ENCODE data around the gene OR51D1. TPM values are rescaled to one million over a fixed set of nuclear protein-coding genes. Genes with fewer than 3 reads are reported as not detected.

OR51D1 gene, protein sequence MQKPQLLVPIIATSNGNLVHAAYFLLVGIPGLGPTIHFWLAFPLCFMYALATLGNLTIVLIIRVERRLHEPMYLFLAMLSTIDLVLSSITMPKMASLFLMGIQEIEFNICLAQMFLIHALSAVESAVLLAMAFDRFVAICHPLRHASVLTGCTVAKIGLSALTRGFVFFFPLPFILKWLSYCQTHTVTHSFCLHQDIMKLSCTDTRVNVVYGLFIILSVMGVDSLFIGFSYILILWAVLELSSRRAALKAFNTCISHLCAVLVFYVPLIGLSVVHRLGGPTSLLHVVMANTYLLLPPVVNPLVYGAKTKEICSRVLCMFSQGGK
- total RNA-seq (2012; rRNA removed): not detected in 2 replicates

DNA sequence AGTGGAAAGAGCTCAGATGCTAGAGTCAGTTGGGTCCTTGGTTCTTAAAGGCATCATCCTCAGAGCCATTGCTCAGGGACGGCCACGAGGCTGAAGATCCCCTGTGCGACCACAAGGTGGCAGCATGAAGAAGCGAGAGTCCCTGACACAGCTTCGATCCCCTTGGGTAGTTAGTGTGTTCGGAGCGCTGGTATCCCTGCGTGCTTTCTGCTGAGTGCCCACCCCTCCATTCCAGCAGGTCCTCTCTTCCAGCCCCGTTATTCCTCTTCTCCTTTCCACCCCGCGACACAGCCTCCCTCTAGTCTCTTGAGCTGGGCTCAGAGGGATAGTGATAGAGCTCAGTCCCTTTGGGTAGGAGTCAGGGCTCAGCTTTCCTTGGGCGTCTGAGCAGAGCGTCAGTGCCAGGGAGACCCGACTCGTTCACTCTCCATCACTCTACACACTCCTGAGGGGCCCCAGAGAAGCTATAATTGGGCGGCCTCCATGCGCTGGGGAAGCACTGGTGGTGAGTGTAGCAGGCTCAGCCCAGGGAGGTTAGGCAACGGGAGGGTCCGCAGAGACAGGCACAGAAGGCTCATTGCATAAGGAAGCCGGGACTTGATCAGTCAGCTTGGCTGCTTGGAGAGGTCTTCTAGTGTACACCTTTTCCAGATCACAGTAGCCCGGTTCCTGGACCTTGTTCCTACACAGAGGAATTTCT lies at the start of gene OR51D1:
Gene OR51D1 (plus strand): TSS at position 516 of the 700 bp plus-strand sequence. CDS start 2,314 bp downstream, outside the sequence.
- Histone ChIP-seq H3K36me3 (ENCODE audit: insufficient read depth, low read length) (no peaks in the 10 kb centered on the region), H3K9me3 (replicated peaks; ENCODE audit: low read length) (no peaks in the 10 kb centered on the region), H3K4me1 (ENCODE audit: control insufficient read depth, insufficient read depth, low read length) (peaks cover 2% of the 10 kb centered on the region), H3K4me2 (ENCODE audit: low read length) (peak within 1 kb of the TSS; percentile 74), H3K27me3 (ENCODE audit: control insufficient read depth, insufficient read depth, low read length) (peaks cover 26% of the 10 kb centered on the region), H3K9ac (ENCODE audit: low read depth, low read length) (no peak within 1 kb of the TSS), H3K4me3 (ENCODE audit: low read length) (no peak within 1 kb of the TSS)

DNA sequence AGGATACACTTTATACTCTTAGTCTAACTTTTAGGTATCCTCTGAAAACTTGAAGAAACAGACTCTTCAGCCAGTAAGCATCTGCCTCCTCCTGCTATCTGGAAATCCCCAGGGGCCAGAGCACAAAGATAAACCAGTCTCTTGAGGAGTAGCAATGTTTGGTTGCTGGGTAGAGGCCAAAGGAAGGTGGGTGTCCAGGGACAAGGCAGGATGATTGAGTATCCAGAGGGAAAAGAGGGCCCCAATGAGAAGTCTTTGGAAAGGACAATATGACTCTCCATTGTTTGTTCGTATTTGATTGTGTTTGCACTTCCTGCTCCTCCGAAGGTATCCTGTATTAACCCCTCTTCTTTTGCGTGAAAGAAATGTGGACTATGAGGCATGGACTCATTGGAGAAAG lies 48.3 kb upstream of the OR51D1 start:
- Histone ChIP-seq H3K9ac (ENCODE audit: low read depth, low read length) (no peak overlapping the region), H3K27me3 (ENCODE audit: control insufficient read depth, insufficient read depth, low read length) (peaks cover 7% of the 10 kb centered on the region), H3K4me3 (ENCODE audit: low read length) (no peak overlapping the region), H3K36me3 (ENCODE audit: insufficient read depth, low read length) (no peaks in the 10 kb centered on the region), H3K9me3 (replicated peaks; ENCODE audit: low read length) (no peaks in the 10 kb centered on the region), H3K4me2 (ENCODE audit: low read length) (no peak overlapping the region), H3K4me1 (ENCODE audit: control insufficient read depth, insufficient read depth, low read length) (no peaks in the 10 kb centered on the region)

DNA sequence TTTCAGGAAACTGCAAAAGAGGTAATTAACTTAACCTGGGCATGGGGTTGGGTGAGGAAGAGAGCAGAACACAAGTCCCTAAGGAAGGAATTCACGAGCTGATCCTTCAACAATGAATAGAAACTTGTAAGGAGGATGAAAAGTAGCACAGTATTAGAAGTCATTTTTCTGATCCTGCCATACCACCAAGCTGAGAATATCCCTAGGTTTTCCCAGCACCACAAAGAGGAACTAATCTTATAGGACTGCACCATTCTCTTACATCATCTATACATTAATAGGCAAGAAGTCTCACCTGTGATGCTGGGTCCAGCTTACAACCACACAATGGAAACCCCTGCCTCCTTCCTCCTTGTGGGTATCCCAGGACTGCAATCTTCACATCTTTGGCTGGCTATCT lies 43.5 kb upstream of the OR51D1 start, which contains the start of gene OR52I1:
Gene OR52I1 (plus strand): TSS at position 301 of the 400 bp plus-strand sequence. CDS start 0 bp downstream, at position 301.
- Histone ChIP-seq H3K4me2 (ENCODE audit: low read length) (no peak within 1 kb of the TSS), H3K4me3 (ENCODE audit: low read length) (no peak within 1 kb of the TSS), H3K9ac (ENCODE audit: low read depth, low read length) (no peak within 1 kb of the TSS), H3K36me3 (ENCODE audit: insufficient read depth, low read length) (peaks cover 2% of the 10 kb centered on the region), H3K4me1 (ENCODE audit: control insufficient read depth, insufficient read depth, low read length) (no peaks in the 10 kb centered on the region), H3K9me3 (replicated peaks; ENCODE audit: low read length) (no peaks in the 10 kb centered on the region), H3K27me3 (ENCODE audit: control insufficient read depth, insufficient read depth, low read length) (no peaks in the 10 kb centered on the region)

DNA sequence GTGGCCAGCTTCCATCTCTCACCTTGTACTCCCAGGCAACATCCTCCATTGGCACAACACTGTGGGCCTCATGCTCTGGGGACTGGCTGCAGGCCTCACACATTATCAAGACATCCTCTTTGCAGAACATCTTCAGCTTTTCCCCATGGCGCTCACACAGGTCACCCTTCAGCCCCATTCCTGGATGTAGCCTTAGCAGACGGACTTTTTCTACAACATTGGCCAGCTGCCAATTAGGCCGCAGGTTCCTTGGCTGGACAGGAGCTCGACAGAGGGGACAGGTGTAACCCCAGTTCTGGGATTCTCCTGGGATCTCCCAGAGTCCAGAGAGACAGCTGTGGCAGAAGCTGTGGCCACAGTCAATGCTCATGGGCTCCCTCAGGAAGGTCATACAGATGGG lies 32.2 kb upstream of the OR51D1 start:
- Histone ChIP-seq H3K9me3 (replicated peaks; ENCODE audit: low read length) (no peaks in the 10 kb centered on the region), H3K4me1 (ENCODE audit: control insufficient read depth, insufficient read depth, low read length) (peaks cover 14% of the 10 kb centered on the region), H3K27me3 (ENCODE audit: control insufficient read depth, insufficient read depth, low read length) (no peaks in the 10 kb centered on the region), H3K4me2 (ENCODE audit: low read length) (no peak overlapping the region), H3K4me3 (ENCODE audit: low read length) (no peak overlapping the region), H3K36me3 (ENCODE audit: insufficient read depth, low read length) (peaks cover 28% of the 10 kb centered on the region), H3K9ac (ENCODE audit: low read depth, low read length) (no peak overlapping the region)

DNA sequence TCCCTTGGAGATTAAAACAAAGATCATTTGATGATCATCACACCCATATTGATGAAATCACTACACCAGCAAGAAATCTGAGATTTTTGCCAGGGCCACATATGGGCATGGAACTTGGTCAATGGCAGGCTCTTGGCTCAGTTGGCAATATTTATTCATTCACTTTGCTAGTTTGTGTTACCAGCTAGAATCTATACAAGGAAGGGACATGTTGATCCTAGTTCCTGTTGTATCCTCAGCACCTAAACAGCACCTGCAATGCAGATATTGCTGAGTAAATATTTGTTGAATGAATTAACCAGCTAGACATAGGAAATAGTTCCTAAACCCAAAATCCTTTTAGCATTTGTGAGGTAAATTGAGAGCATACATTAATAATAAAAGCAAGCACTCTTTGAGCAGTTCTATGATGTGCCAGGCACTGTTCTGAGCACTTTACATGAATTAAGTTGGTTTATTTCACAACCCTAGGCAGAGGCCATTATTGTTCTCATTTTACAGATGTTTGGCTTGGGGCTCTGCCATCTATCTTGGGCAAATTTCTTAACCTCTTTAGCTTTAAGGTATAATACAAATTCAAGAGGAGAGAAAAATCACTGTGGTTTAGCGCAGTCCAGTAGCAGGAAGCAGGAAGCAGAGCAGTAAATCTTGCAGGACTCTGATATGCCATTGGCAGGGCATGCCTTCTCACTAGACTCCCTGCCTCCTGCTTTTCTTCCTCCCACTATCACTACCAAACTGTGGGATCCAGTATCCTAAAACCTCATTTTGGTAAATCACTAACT lies 30.9 kb upstream of the OR51D1 start:
- peaks cover 15% of the 10 kb centered on the region for H3K36me3 ChIP-seq (ENCODE audit: insufficient read depth, low read length)
- H3K9ac ChIP-seq (ENCODE audit: low read depth, low read length): no peak overlapping the region
- peak overlapping the region; percentile 75 for H3K4me2 ChIP-seq (ENCODE audit: low read length)
- no peaks in the 10 kb centered on the region for H3K27me3 ChIP-seq (ENCODE audit: control insufficient read depth, insufficient read depth, low read length)
- H3K4me1 ChIP-seq (ENCODE audit: control insufficient read depth, insufficient read depth, low read length): peaks cover 14% of the 10 kb centered on the region
- no peaks in the 10 kb centered on the region for H3K9me3 ChIP-seq (replicated peaks; ENCODE audit: low read length)
- H3K4me3 ChIP-seq (ENCODE audit: low read length): peak overlapping the region; percentile 81

DNA sequence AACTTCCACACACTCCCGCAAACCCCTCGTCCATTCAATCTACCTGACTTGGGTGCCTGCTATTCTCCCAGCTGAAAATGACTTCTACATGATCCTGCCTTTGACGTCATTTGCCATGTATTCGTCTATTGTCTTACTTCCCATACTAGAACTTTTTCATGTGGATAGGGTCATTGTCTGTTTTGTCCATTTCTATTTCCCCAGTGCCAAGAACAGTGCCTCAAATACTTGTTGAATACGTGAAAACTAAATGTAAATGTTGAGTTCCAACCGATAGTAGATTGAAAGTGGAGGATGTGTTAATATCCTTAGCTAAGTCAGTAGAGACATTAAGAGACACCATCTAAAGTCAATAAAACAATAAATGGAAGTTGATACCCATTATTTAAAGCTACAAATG lies 30.2 kb upstream of the OR51D1 start:
- peak overlapping the region; percentile 92 for H3K9ac ChIP-seq (ENCODE audit: low read depth, low read length)
- H3K9me3 ChIP-seq (replicated peaks; ENCODE audit: low read length): no peaks in the 10 kb centered on the region
- peaks cover 14% of the 10 kb centered on the region for H3K4me1 ChIP-seq (ENCODE audit: control insufficient read depth, insufficient read depth, low read length)
- peak overlapping the region; percentile 75 for H3K4me2 ChIP-seq (ENCODE audit: low read length)
- H3K36me3 ChIP-seq (ENCODE audit: insufficient read depth, low read length): peaks cover 11% of the 10 kb centered on the region
- peak overlapping the region; percentile 81 for H3K4me3 ChIP-seq (ENCODE audit: low read length)
- no peaks in the 10 kb centered on the region for H3K27me3 ChIP-seq (ENCODE audit: control insufficient read depth, insufficient read depth, low read length)

DNA sequence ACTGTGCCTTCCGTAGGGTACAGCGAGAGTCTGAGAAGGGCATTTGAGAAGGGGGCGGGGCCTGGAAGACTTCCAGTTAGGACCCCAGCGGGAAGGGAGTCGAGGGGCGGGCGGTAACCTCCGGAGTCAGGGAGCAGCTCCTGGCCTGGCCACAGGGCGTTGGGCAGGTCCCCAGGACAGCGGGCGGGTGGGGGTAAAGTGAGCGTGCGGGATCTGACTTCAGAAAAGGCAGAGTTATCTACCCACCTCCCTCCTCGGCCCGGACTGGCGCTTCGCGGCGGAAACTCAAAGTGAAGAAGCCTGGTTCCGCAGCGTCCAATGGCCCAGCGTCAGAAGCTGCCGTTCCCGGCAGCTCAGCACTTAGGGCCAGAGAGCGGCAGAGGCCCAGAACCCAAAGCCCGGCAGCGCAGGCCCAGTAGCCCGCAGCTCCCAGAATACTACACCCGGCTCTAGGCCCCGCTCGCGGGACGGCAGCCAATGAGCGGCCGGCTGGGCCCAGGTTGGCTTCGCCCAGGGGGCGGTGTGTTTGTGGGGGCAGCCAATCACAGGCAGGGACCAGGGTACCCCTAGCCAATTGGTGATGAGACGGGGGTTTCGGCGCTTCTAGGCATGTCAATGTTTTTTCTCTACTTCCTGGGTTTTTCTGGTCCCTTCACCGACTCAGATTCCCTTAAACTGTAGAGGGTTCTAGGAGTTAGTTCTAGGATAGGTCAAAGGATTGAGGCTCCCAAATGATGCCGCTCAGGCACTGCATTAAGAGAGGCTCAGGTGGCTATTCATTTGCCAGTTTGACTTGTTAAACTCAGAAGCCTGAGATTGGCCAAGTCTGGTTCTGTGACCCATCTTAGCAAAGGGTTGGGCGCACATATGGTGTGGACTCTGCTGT lies 29.3 kb upstream of the OR51D1 start, which contains the start of gene TRIM68:
Gene TRIM68 (minus strand): TSS at position 451 of the 886 bp plus-strand sequence. CDS start 2,727 bp downstream, outside the sequence.
- Histone ChIP-seq H3K9me3 (replicated peaks; ENCODE audit: low read length) (no peaks in the 10 kb centered on the region), H3K36me3 (ENCODE audit: insufficient read depth, low read length) (peaks cover 11% of the 10 kb centered on the region), H3K4me3 (ENCODE audit: low read length) (peak within 1 kb of the TSS; percentile 81), H3K9ac (ENCODE audit: low read depth, low read length) (peak within 1 kb of the TSS; percentile 92), H3K4me2 (ENCODE audit: low read length) (peak within 1 kb of the TSS; percentile 75), H3K4me1 (ENCODE audit: control insufficient read depth, insufficient read depth, low read length) (peaks cover 14% of the 10 kb centered on the region), H3K27me3 (ENCODE audit: control insufficient read depth, insufficient read depth, low read length) (no peaks in the 10 kb centered on the region)

DNA sequence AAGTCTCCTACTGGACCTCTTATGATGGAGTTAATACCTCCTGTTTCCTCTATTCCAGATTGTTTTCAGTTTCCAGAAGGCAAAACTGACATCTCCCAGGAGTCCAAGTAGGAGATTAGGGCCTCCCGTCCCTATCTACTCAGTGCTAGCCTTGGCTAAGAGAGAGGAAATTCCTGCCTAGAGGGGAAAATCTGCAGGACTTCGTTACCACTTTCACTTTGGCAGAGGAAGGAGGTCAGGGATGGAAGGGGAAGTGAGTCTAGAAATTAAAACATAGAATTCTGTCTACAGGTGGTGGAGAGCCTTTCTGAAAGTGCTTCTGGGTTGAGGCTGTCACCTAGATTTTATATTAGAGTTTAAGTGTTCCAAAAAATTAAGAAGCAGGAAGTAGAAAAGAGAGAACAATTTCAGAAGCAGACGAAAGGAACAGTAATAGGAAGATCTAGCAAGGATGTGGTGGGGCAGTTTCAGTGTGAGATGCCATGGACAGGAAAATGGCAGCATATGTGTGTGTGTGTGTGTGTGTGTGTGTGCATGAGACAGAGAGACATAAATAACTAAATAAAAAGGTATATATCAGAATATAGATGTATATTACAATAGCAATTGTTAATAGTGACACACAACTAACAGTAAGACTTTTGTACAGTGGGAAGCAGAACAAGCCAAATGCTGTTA lies 26.9 kb upstream of the OR51D1 start:
- no peaks in the 10 kb centered on the region for H3K36me3 ChIP-seq (ENCODE audit: insufficient read depth, low read length)
- peak overlapping the region; percentile 45 for H3K4me2 ChIP-seq (ENCODE audit: low read length)
- H3K9me3 ChIP-seq (replicated peaks; ENCODE audit: low read length): no peaks in the 10 kb centered on the region
- peaks cover 14% of the 10 kb centered on the region for H3K4me1 ChIP-seq (ENCODE audit: control insufficient read depth, insufficient read depth, low read length)
- H3K4me3 ChIP-seq (ENCODE audit: low read length): peak overlapping the region; percentile 20
- no peak overlapping the region for H3K9ac ChIP-seq (ENCODE audit: low read depth, low read length)
- peaks cover 7% of the 10 kb centered on the region for H3K27me3 ChIP-seq (ENCODE audit: control insufficient read depth, insufficient read depth, low read length)

DNA sequence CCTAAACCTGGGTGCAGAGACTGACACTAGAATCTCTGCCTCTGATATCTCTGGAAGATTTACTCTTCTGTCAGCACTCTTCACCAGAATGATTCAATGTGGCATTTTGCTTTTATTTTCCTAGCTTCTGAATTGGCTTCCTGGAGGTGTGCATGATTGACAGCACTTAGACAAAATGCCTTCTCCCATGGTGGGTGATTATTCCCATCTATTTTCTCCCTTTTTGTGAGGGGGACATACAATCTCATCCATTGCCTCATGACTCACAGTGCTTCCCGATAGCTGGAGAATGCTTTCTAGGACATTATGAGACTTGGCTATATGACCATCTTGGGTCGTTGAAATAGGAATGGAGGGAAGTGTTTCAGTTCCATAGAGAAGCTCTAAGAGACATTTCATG lies 25.3 kb upstream of the OR51D1 start:
- H3K4me1 ChIP-seq (ENCODE audit: control insufficient read depth, insufficient read depth, low read length): peaks cover 6% of the 10 kb centered on the region
- no peaks in the 10 kb centered on the region for H3K9me3 ChIP-seq (replicated peaks; ENCODE audit: low read length)
- no peak overlapping the region for H3K4me2 ChIP-seq (ENCODE audit: low read length)

DNA sequence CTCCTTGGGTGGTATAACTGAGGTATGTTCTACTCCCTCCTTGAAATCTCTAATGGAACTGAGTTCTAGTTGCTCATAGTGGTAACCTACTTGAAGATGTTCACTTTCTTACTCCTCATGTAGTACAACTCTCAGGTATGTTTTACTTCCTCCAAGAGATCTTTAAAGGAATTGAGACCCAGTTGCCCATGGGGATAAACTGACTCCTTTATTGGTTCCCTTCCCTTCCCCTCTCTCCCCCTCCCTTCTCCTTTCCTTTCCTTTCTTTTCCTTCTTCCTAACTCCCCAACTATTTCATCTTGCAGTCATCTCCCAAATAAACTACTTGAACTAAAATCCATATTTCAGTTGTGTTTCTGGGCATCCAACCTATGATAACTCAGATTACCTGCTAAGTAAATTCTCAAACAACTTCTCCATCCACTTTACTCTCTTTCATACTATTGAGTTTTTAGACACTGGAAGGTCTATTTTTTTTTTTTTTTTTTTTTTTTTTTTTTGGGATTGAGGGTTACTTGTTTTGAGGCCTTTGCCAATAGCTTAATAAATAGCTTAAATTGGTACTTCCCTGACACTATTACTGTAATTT lies 21.3 kb upstream of the OR51D1 start:
- H3K4me2 ChIP-seq (ENCODE audit: low read length): no peak overlapping the region
- H3K36me3 ChIP-seq (ENCODE audit: insufficient read depth, low read length): no peaks in the 10 kb centered on the region
- no peaks in the 10 kb centered on the region for H3K4me1 ChIP-seq (ENCODE audit: control insufficient read depth, insufficient read depth, low read length)
- H3K27me3 ChIP-seq (ENCODE audit: control insufficient read depth, insufficient read depth, low read length): peaks cover 7% of the 10 kb centered on the region
- no peaks in the 10 kb centered on the region for H3K9me3 ChIP-seq (replicated peaks; ENCODE audit: low read length)
- no peak overlapping the region for H3K4me3 ChIP-seq (ENCODE audit: low read length)
- no peak overlapping the region for H3K9ac ChIP-seq (ENCODE audit: low read depth, low read length)

More for the DNA sequence above, 25.3 kb upstream of the OR51D1 start:
- peaks cover 7% of the 10 kb centered on the region for H3K27me3 ChIP-seq (ENCODE audit: control insufficient read depth, insufficient read depth, low read length)
- H3K36me3 ChIP-seq (ENCODE audit: insufficient read depth, low read length): no peaks in the 10 kb centered on the region
- H3K4me3 ChIP-seq (ENCODE audit: low read length): no peak overlapping the region
- no peak overlapping the region for H3K9ac ChIP-seq (ENCODE audit: low read depth, low read length)

Measured in skeletal muscle satellite cell (primary cell).